NCI-H2107 treated with DMSO at 0.1 percent for 48 hours (cell line): Measurements from ENCODE around the gene PSD.

Experiments
- DNase-seq: peaks from one replicate; lab custom pipeline; 2025; ENCODE audit not compliant: unreplicated experiment; lab: John Stamatoyannopoulos, UW

The PSD gene

GRCh38 chr10:102405632-102406031, 13.0 kb downstream of the PSD start:
- no peak for DNase-seq

- no peak for DNase-seq
Observed at GRCh38 chr10:102405108-102405571, 13.4 kb downstream of the PSD start.

- no peak for DNase-seq
Observed at GRCh38 chr10:102404361-102405107, 14.1 kb downstream of the PSD start.

GRCh38 chr10:102403115-102403514, 15.5 kb downstream of the PSD start:
- DNase-seq = no peak

GRCh38 chr10:102402512-102402896, 16.1 kb downstream of the PSD start:
- no peak for DNase-seq

GRCh38 chr10:102401735-102402511, 16.7 kb downstream of the PSD start:
- no peak for DNase-seq

GRCh38 chr10:102401342-102401654, 17.3 kb downstream of the PSD start:
- no peak for DNase-seq

GRCh38 chr10:102400598-102401341, 17.8 kb downstream of the PSD start:
- no peak for DNase-seq

GRCh38 chr10:102400076-102400475, 18.5 kb downstream of the PSD start:
- DNase-seq = no peak

GRCh38 chr10:102399217-102400021, 19.2 kb downstream of the PSD start:
- DNase-seq = peak; percentile 57

GRCh38 chr10:102398172-102399020, 20.2 kb downstream of the PSD start:
- DNase-seq = no peak

GRCh38 chr10:102397222-102398171, 21.1 kb downstream of the PSD start:
- DNase-seq = no peak

GRCh38 chr10:102396730-102397151, 21.8 kb downstream of the PSD start:
- no peak for DNase-seq

- no peak for DNase-seq
Observed at GRCh38 chr10:102396317-102396650, 22.3 kb downstream of the PSD start.

- peak; percentile 32 for DNase-seq
Observed at GRCh38 chr10:102395400-102396316, 22.9 kb downstream of the PSD start, which contains the start of gene NFKB2. Gene NFKB2, plus strand, starts transcription at chr10:102395705. Its CDS starts 255 bp downstream, at chr10:102395960.

GRCh38 chr10:102394801-102395399, 23.7 kb downstream of the PSD start:
- DNase-seq = no peak

GRCh38 chr10:102394079-102394800, 24.3 kb downstream of the PSD start:
- DNase-seq = no peak
